AG08396 (cell line): ENCODE results near the gene ZBTB5.
"Not testable (repeated sequence)": the region's sequence is repeated elsewhere in the genome, so short reads cannot be mapped to it uniquely, and the experiment has no call there.

ENCODE experiments used
- DNase-seq: peaks from one replicate; pipeline ENCODE4 v3.0.0; 2012; ENCODE audit warnings: low spot score, mixed read lengths

Gene ZBTB5

GRCh38 chr9:37486256-37486615 lies 21.0 kb upstream of the ZBTB5 start:
- DNase-seq: no peak

GRCh38 chr9:37485389-37486255 lies 20.4 kb upstream of the ZBTB5 start, which contains the start of gene POLR1E:
Gene POLR1E, plus strand, starts transcription at chr9:37485948. Its CDS starts 100 bp downstream, at chr9:37486048.
- DNase-seq: peak; percentile 97

GRCh38 chr9:37480759-37481158 lies 15.5 kb upstream of the ZBTB5 start:
- DNase-seq: no peak

GRCh38 chr9:37477987-37478619 lies 12.9 kb upstream of the ZBTB5 start:
- not testable (repeated sequence) for DNase-seq

- not testable (repeated sequence) for DNase-seq
Measured at GRCh38 chr9:37477443-37477842, 12.2 kb upstream of the ZBTB5 start.

GRCh38 chr9:37476930-37477329 lies 11.7 kb upstream of the ZBTB5 start:
- DNase-seq: no peak

GRCh38 chr9:37474438-37474837 lies 9.2 kb upstream of the ZBTB5 start:
- DNase-seq: no peak

GRCh38 chr9:37473982-37474381 lies 8.7 kb upstream of the ZBTB5 start:
- not testable (repeated sequence) for DNase-seq

- DNase-seq: peak; percentile 68
Measured at GRCh38 chr9:37471942-37472684, 6.9 kb upstream of the ZBTB5 start.

GRCh38 chr9:37468620-37469019 lies 3.4 kb upstream of the ZBTB5 start:
- DNase-seq: no peak

- DNase-seq: not testable (repeated sequence)
Measured at GRCh38 chr9:37467530-37467929, 2.3 kb upstream of the ZBTB5 start.

- DNase-seq: peak; percentile 67
Measured at GRCh38 chr9:37466037-37466709, 923 bp upstream of the ZBTB5 start.

- peak; percentile 71 for DNase-seq
Measured at GRCh38 chr9:37464426-37465248, 613 bp downstream of the ZBTB5 start.

GRCh38 chr9:37464006-37464405 lies 1.2 kb downstream of the ZBTB5 start:
- no peak for DNase-seq

- no peak for DNase-seq
Measured at GRCh38 chr9:37456817-37457216, 8.4 kb downstream of the ZBTB5 start.

- no peak for DNase-seq
Measured at GRCh38 chr9:37455884-37456647, 9.2 kb downstream of the ZBTB5 start.

- DNase-seq: no peak
Measured at GRCh38 chr9:37454238-37454637, 11.0 kb downstream of the ZBTB5 start.

GRCh38 chr9:37453827-37454226 lies 11.4 kb downstream of the ZBTB5 start:
- no peak for DNase-seq

GRCh38 chr9:37452611-37453010 lies 12.6 kb downstream of the ZBTB5 start:
- DNase-seq: no peak

GRCh38 chr9:37451628-37452027 lies 13.6 kb downstream of the ZBTB5 start:
- no peak for DNase-seq
